Mesendoderm (in vitro differentiated cells): ENCODE results near the gene DOCK9.

ENCODE experiments used
- DNase-seq: peaks from one replicate; pipeline ENCODE4 v3.0.0; 2013
- H2AK5ac ChIP-seq: 2 replicates; pipeline ENCODE4 v1.6.1; 2013; ENCODE audit warnings: low read length, inconsistent platforms
- H2BK120ac ChIP-seq: 2 replicates; pipeline ENCODE4 v1.6.1; 2013; ENCODE audit warnings: low read depth, mild to moderate bottlenecking, low read length, moderate library complexity, mixed read lengths
- H2BK15ac ChIP-seq: replicated peaks from 2 replicates; pipeline ENCODE4 v1.6.1; 2013; ENCODE audit warnings: low read depth, mild to moderate bottlenecking, moderate library complexity
- H2BK5ac ChIP-seq: 2 replicates; pipeline ENCODE4 v1.6.1; 2013; ENCODE audit warnings: low read length, inconsistent platforms
- H3K18ac ChIP-seq: 2 replicates; pipeline ENCODE4 v1.6.1; 2013; ENCODE audit warnings: mild to moderate bottlenecking, low read length, mixed read lengths
- H3K23ac ChIP-seq: one replicate; pipeline ENCODE4 v1.6.1; 2013; ENCODE audit warnings: low read length
- H3K27ac ChIP-seq: 2 replicates; pipeline ENCODE4 v1.5.1; 2013; ENCODE audit warnings: low read depth, mild to moderate bottlenecking, inconsistent platforms, low read length, moderate library complexity
- H3K27me3 ChIP-seq: 2 replicates; pipeline ENCODE4 v1.6.1; 2013; ENCODE audit warnings: low read length, control low read depth, mild to moderate bottlenecking, inconsistent platforms; ENCODE audit not compliant: insufficient read depth, poor library complexity
- H3K36me3 ChIP-seq: 2 replicates; pipeline ENCODE4 v1.6.1; 2013; ENCODE audit warnings: low read length, inconsistent platforms; ENCODE audit not compliant: control insufficient read depth, insufficient read depth
- H3K4ac ChIP-seq: one replicate; pipeline ENCODE4 v1.6.1; 2013; ENCODE audit warnings: low read depth, mild to moderate bottlenecking, low read length, moderate library complexity
- H3K4me1 ChIP-seq: 2 replicates; pipeline ENCODE4 v1.6.1; 2013; ENCODE audit warnings: low read depth, low read length, inconsistent platforms; ENCODE audit not compliant: control insufficient read depth
- H3K4me2 ChIP-seq: 2 replicates; pipeline ENCODE4 v1.6.1; 2013; ENCODE audit warnings: low read length
- H3K4me3 ChIP-seq: 2 replicates; pipeline ENCODE4 v1.5.1; 2013; ENCODE audit warnings: mild to moderate bottlenecking, low read length
- H3K56ac ChIP-seq: one replicate; pipeline ENCODE4 v1.6.1; 2013; ENCODE audit warnings: low read length
- H3K79me1 ChIP-seq: 2 replicates; pipeline ENCODE4 v1.6.1; 2013; ENCODE audit warnings: low read length, inconsistent platforms
- H3K79me2 ChIP-seq: 2 replicates; pipeline ENCODE4 v1.6.1; 2013; ENCODE audit warnings: mild to moderate bottlenecking, low read length; ENCODE audit not compliant: control insufficient read depth, insufficient read depth
- H3K9ac ChIP-seq: 2 replicates; pipeline ENCODE4 v1.6.1; 2013; ENCODE audit warnings: low read length, inconsistent platforms
- H4K5ac ChIP-seq: one replicate; pipeline ENCODE4 v1.6.1; 2013; ENCODE audit warnings: low read length
- H4K8ac ChIP-seq: one replicate; pipeline ENCODE4 v1.6.1; 2013; ENCODE audit warnings: low read depth, mild to moderate bottlenecking, control low read depth, low read length, moderate library complexity
- WGBS: extraction: QIAGEN DNeasy Blood & Tissue Kit; methylation state at CpG from one replicate; pipeline ENCODE4 v1.1.7; 2013; ENCODE audit warnings: low lambda C conversion rate, missing lambda C conversion rate; ENCODE audit not compliant: insufficient coverage; ENCODE audit errors: extremely low coverage; 5-methylcytosine and 5-hydroxymethylcytosine counted together

DOCK9 gene

DNA sequence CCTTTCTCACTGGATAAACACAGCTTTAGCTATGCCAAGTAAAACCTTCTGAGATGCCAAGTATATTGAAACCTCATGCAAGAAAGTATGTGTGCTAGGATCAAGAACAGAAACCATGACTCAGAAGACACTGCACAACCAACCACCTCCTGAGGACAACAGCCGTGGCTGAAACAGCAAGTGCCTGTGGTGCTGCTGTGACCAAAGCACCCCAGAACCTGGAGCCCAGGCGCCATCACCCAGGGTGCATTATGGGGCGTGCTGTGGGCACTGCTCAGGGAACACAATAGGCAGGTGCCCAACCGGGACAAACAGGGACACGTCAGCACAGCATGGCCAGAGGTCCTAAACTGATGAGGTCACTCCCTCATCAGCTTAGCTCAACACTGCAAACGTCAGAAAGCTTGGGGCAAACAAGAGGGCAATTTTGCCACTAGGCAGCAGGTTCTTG lies 124.1 kb downstream of the DOCK9 start:
- H3K36me3 ChIP-seq, result no peaks in the 10 kb centered on the region
- no CpG with 5 or more reads among the region's 6 CpGs for WGBS
- no peak overlapping the region for H3K27ac ChIP-seq

DNA sequence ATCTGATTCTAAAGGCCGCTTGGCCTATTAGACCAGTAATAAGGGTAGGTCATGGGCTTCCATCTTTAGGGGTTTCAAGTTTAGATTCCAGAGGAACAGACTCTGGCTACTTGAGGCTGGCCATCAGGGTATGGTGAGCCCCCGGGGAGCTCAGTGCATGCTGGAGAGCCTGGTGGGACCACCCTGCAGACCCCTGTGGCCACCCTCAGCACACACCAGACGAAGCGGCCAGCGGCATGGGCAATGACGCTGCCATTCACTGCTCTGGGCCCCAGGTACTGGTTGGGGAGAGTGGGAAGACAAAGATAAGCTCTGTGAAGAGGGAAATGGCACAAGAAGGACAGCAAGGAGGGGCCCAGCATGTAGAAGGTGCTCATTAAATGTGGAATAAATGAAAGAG lies 126.6 kb downstream of the DOCK9 start:
- H3K36me3 ChIP-seq, result no peaks in the 10 kb centered on the region
- H3K4me3 ChIP-seq, result no peak overlapping the region
- H3K79me1 ChIP-seq, result no peaks in the 10 kb centered on the region
- H2BK120ac ChIP-seq, result no peak overlapping the region
- no peak overlapping the region for H3K56ac ChIP-seq
- no peak overlapping the region for H4K8ac ChIP-seq
- no peak overlapping the region for H3K23ac ChIP-seq
- no peak overlapping the region for H2BK5ac ChIP-seq
- no peak for DNase-seq
- no peak overlapping the region for H3K27ac ChIP-seq
- no CpG with 5 or more reads among the region's 6 CpGs for WGBS
- no peak overlapping the region for H3K9ac ChIP-seq
- H3K4me1 ChIP-seq, result no peaks in the 10 kb centered on the region
- no peaks in the 10 kb centered on the region for H3K27me3 ChIP-seq
- H3K18ac ChIP-seq, result no peak overlapping the region
- no peak overlapping the region for H2BK15ac ChIP-seq
- H3K79me2 ChIP-seq, result no peaks in the 10 kb centered on the region
- no peak overlapping the region for H2AK5ac ChIP-seq
- no peak overlapping the region for H3K4ac ChIP-seq
- H4K5ac ChIP-seq, result no peak overlapping the region
- H3K4me2 ChIP-seq, result no peak overlapping the region

More for the DNA sequence above, 124.1 kb downstream of the DOCK9 start:
- H3K4me1 ChIP-seq, result no peaks in the 10 kb centered on the region
- no peak overlapping the region for H3K9ac ChIP-seq
- no peak overlapping the region for H2BK120ac ChIP-seq
- H2AK5ac ChIP-seq, result no peak overlapping the region
- DNase-seq, result no peak
- no peak overlapping the region for H3K23ac ChIP-seq
- H2BK15ac ChIP-seq, result no peak overlapping the region
- H4K5ac ChIP-seq, result no peak overlapping the region
- H3K79me1 ChIP-seq, result no peaks in the 10 kb centered on the region
- H3K4ac ChIP-seq, result no peak overlapping the region
- H3K18ac ChIP-seq, result no peak overlapping the region
- H3K79me2 ChIP-seq, result no peaks in the 10 kb centered on the region
- H2BK5ac ChIP-seq, result no peak overlapping the region
- H3K27me3 ChIP-seq, result no peaks in the 10 kb centered on the region
- H3K56ac ChIP-seq, result no peak overlapping the region
- no peak overlapping the region for H3K4me2 ChIP-seq
- no peak overlapping the region for H4K8ac ChIP-seq
- H3K4me3 ChIP-seq, result no peak overlapping the region

DNA sequence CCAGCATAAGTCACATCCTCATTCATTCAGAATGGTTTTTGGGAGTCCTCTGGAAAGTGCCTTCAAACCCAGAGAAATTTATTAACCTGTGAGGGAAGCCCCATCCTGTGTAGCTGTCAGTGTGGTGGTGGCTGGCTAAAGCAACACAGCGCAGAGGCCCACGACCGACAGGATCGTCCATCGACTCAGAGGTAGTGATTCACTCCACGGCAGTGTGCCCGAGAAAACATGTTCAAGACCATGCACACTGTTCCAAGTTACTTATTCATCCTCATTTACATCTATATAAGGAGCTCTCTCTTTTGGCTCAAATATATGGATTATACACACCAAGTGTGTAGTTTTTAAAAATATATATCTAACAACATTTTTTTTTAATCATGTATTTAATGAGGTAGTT lies 129.1 kb downstream of the DOCK9 start:
- H3K23ac ChIP-seq, result no peak overlapping the region
- no peak overlapping the region for H2BK15ac ChIP-seq
- H3K79me1 ChIP-seq, result no peaks in the 10 kb centered on the region
- DNase-seq, result no peak
- no peaks in the 10 kb centered on the region for H3K36me3 ChIP-seq
- no peaks in the 10 kb centered on the region for H3K4me1 ChIP-seq
- no peak overlapping the region for H3K4ac ChIP-seq
- H2BK120ac ChIP-seq, result no peak overlapping the region
- H3K4me3 ChIP-seq, result no peak overlapping the region
- H3K27me3 ChIP-seq, result no peaks in the 10 kb centered on the region
- WGBS, result no CpG with 5 or more reads among the region's 7 CpGs
- H3K18ac ChIP-seq, result no peak overlapping the region
- no peak overlapping the region for H2BK5ac ChIP-seq
- H4K8ac ChIP-seq, result no peak overlapping the region
- no peak overlapping the region for H4K5ac ChIP-seq
- H3K27ac ChIP-seq, result no peak overlapping the region
- no peak overlapping the region for H3K9ac ChIP-seq
- H3K56ac ChIP-seq, result no peak overlapping the region
- no peak overlapping the region for H2AK5ac ChIP-seq
- no peaks in the 10 kb centered on the region for H3K79me2 ChIP-seq
- no peak overlapping the region for H3K4me2 ChIP-seq

DNA sequence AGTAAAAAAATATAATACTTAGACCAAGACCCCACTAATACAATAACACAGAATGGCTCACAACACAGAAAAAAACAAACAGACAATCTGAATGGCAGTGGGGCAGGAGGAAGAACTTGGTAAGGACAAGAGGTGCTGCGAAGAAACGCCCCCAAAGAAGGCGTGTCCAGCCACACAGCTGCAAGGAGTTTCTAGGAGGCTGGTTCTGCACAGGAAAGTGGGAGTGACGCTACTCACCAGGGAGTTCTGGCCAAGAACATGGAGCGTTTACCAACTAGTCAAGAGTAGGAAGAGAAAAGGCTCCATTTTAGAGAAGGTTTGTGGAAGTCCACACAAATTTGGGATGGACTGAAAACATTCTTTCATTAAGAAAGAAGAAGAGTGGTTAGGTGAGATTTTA lies 130.1 kb downstream of the DOCK9 start:
- Histone ChIP-seq H3K9ac (no peak overlapping the region), H3K4me1 (no peaks in the 10 kb centered on the region), H3K27ac (no peak overlapping the region), H3K79me1 (no peaks in the 10 kb centered on the region), H2BK120ac (no peak overlapping the region), H3K23ac (no peak overlapping the region), H2AK5ac (no peak overlapping the region), H3K4ac (no peak overlapping the region), H4K5ac (no peak overlapping the region), H3K56ac (no peak overlapping the region), H3K18ac (no peak overlapping the region), H3K36me3 (no peaks in the 10 kb centered on the region), H3K27me3 (no peaks in the 10 kb centered on the region), H2BK5ac (no peak overlapping the region), H3K4me3 (no peak overlapping the region), H2BK15ac (no peak overlapping the region), H4K8ac (no peak overlapping the region), H3K4me2 (no peak overlapping the region), H3K79me2 (no peaks in the 10 kb centered on the region)
- WGBS, result no CpG with 5 or more reads among the region's 5 CpGs
- DNase-seq, result peak; percentile 74

DNA sequence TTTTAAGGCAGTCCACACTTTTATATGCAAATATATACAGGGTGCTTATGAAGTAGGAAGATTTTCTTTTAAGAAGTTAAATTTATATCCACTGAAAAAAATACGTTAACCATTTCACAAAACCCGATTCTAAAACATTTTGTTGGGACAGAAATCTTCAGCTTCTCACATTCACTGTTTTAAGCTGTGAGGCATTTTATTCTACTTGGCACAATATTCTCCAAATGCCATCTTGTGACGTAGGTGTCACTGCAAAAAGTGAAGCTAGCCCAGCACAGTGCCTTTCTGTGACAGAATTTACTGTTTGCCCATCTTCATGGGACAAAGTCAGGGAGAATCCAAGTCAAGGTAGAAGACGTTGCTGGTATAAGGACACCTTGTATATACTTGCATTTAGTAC lies 130.9 kb downstream of the DOCK9 start:
- Histone ChIP-seq H3K36me3 (no peaks in the 10 kb centered on the region), H3K27ac (no peak overlapping the region), H3K9ac (no peak overlapping the region), H2BK5ac (no peak overlapping the region), H3K4me2 (no peak overlapping the region), H3K23ac (no peak overlapping the region), H3K4ac (no peak overlapping the region), H2AK5ac (no peak overlapping the region), H3K79me2 (no peaks in the 10 kb centered on the region), H4K8ac (no peak overlapping the region), H2BK120ac (no peak overlapping the region), H3K4me3 (no peak overlapping the region), H2BK15ac (no peak overlapping the region), H3K18ac (no peak overlapping the region), H3K79me1 (no peaks in the 10 kb centered on the region), H4K5ac (no peak overlapping the region), H3K4me1 (no peaks in the 10 kb centered on the region), H3K56ac (no peak overlapping the region), H3K27me3 (no peaks in the 10 kb centered on the region)
- no CpG with 5 or more reads among the region's 4 CpGs for WGBS
- no peak for DNase-seq

DNA sequence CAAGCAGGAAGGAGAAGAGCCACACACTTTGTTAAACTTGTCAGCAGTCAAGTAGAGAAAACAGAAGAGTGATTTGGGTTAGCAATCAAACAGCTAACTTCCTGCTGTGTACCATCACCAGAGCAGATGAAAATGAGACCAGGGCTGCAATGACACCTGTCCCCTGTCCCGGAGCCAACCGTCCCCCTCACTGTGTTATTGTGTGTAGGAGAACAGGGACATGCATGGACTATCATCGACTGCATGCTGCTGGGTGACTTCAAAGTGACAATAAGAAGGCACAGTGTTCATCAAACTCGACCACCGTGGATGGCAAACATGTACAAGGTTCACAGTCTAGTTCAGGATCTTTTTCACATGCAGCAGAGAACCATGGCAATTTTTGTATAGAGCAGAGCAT lies 131.3 kb downstream of the DOCK9 start:
- no peak overlapping the region for H3K27ac ChIP-seq
- no CpG with 5 or more reads among the region's 5 CpGs for WGBS
- H3K4me1 ChIP-seq, result no peaks in the 10 kb centered on the region
- H4K8ac ChIP-seq, result no peak overlapping the region
- H3K23ac ChIP-seq, result no peak overlapping the region
- no peak overlapping the region for H2BK15ac ChIP-seq
- H3K56ac ChIP-seq, result peak overlapping the region; percentile 6
- no peak overlapping the region for H3K4me2 ChIP-seq
- no peak overlapping the region for H3K4ac ChIP-seq
- no peak overlapping the region for H3K9ac ChIP-seq
- no peak overlapping the region for H4K5ac ChIP-seq
- no peak for DNase-seq
- H3K79me2 ChIP-seq, result no peaks in the 10 kb centered on the region
- no peaks in the 10 kb centered on the region for H3K36me3 ChIP-seq
- no peaks in the 10 kb centered on the region for H3K27me3 ChIP-seq
- H3K79me1 ChIP-seq, result no peaks in the 10 kb centered on the region
- H2BK120ac ChIP-seq, result no peak overlapping the region
- no peak overlapping the region for H2AK5ac ChIP-seq
- no peak overlapping the region for H3K4me3 ChIP-seq
- H2BK5ac ChIP-seq, result no peak overlapping the region
- H3K18ac ChIP-seq, result no peak overlapping the region
